IMR-90 (cell line): ENCODE measurements around the gene MAZ.

ENCODE experiments used
- CEBPB ChIP-seq: IDR thresholded peaks from 2 replicates; pipeline ENCODE4 v1.6.1; 2012; ENCODE audit warnings: low read depth, low read length, improper control_type of control experiment
- CHD1 ChIP-seq: IDR thresholded peaks from 2 replicates; pipeline ENCODE4 v1.6.1; 2012; ENCODE audit warnings: low read depth, low read length, improper control_type of control experiment
- CTCF ChIP-seq: conservative IDR thresholded peaks from 2 replicates; pipeline ENCODE4 v1.5.1; 2012; ENCODE audit warnings: mild to moderate bottlenecking, low read depth, low read length, improper control_type of control experiment
- ELK1 ChIP-seq: fragments of 150-350 bp; IDR thresholded peaks from 2 replicates; pipeline ENCODE4 v1.6.1; 2016; ENCODE audit warnings: low read depth, mild to moderate bottlenecking, low read length, moderate library complexity, borderline replicate concordance
- FOS ChIP-seq: fragments of 150-350 bp; IDR thresholded peaks from 2 replicates; pipeline ENCODE4 v1.6.1; 2016; ENCODE audit warnings: low read depth, low read length
- NFE2L2 ChIP-seq: fragments of 150-350 bp; IDR thresholded peaks from 2 replicates; pipeline ENCODE4 v1.6.1; 2016; ENCODE audit warnings: low read depth, mild to moderate bottlenecking, low read length
- POLR2A ChIP-seq: IDR thresholded peaks from 2 replicates; pipeline ENCODE4 v1.6.1; 2012; ENCODE audit warnings: mild to moderate bottlenecking, low read depth, low read length
- RAD21 ChIP-seq: IDR thresholded peaks from 2 replicates; pipeline ENCODE4 v1.6.1; 2012; ENCODE audit warnings: low read length, improper control_type of control experiment
- RCOR1 ChIP-seq: IDR thresholded peaks from 2 replicates; pipeline ENCODE4 v1.6.1; 2012; ENCODE audit warnings: mild to moderate bottlenecking, low read length, improper control_type of control experiment; ENCODE audit not compliant: insufficient replicate concordance
- RFX5 ChIP-seq: IDR thresholded peaks from 2 replicates; pipeline ENCODE4 v1.8.0; 2012; ENCODE audit warnings: low read depth, mild to moderate bottlenecking, low read length, moderate library complexity
- SMC3 ChIP-seq: fragments of 150-350 bp; IDR thresholded peaks from 2 replicates; pipeline ENCODE4 v1.6.1; 2016; ENCODE audit warnings: low read depth, mild to moderate bottlenecking, antibody characterized with exemption, low read length, moderate library complexity
- USF2 ChIP-seq: fragments of 150-350 bp; IDR thresholded peaks from 2 replicates; pipeline ENCODE4 v1.6.1; 2017; ENCODE audit warnings: mild to moderate bottlenecking, antibody characterized with exemption, low read length, low read depth

GRCh38 chr16:29860218-29860617, 53.9 kb downstream of the MAZ start:
- TF ChIP-seq CTCF (no peak), POLR2A (no peak), FOS (no peak), NFE2L2 (no peak), RFX5 (no peak), USF2 (no peak), RAD21 (no peak), CEBPB (no peak), SMC3 (no peak), RCOR1 (no peak), ELK1 (no peak), CHD1 (no peak)
